Activated T-cell treated with anti-CD3 and anti-CD28 coated beads for 4 hours (primary cell): Measurements from ENCODE around the gene FOXJ1.

Experiments
- DNase-seq: peaks from one replicate; pipeline ENCODE4 v3.0.0-alpha.2; 2020

FOXJ1 gene

DNA sequence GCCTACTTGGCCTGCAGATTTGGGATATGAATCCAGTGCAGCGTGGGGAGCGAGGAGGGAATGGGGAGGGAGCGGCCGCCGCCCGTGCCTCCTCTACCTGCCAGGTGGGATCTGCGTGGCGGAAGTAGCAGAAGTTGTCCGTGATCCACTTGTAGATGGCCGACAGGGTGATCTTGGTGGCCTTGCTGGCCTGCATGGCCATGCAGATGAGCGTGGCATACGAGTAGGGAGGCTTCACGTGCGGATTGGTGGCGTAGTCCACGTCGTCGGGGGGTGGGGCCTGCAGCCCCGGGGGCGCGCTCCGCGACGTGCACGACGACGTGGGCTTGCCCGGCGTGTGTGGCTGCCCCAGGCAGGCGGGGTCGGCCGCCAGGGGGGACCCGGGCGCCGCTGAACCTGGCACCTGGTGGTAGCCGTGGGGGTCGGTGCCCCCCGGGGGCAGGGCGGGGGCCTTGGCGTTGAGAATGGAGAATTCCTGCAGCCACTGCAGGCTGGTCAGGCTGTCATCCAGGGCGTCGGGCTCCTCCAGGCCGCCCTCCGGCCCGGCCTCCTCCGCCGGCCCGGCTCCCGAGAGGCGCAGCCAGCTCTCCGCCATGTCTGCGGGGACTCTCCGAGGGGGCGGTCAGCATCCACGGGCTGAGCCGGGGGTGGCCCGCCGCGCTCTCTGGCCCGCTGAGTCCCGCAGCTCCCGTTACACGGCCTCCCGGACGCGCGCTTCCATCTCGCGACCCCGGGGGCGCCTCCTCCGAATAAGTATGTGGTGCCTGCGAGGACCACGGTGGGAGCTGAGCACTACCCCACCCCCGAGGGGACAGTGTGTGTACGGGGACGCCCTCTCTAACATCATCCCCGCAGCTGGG lies 1.0 kb downstream of the FOXJ1 start:
- DNase-seq: no peak

DNA sequence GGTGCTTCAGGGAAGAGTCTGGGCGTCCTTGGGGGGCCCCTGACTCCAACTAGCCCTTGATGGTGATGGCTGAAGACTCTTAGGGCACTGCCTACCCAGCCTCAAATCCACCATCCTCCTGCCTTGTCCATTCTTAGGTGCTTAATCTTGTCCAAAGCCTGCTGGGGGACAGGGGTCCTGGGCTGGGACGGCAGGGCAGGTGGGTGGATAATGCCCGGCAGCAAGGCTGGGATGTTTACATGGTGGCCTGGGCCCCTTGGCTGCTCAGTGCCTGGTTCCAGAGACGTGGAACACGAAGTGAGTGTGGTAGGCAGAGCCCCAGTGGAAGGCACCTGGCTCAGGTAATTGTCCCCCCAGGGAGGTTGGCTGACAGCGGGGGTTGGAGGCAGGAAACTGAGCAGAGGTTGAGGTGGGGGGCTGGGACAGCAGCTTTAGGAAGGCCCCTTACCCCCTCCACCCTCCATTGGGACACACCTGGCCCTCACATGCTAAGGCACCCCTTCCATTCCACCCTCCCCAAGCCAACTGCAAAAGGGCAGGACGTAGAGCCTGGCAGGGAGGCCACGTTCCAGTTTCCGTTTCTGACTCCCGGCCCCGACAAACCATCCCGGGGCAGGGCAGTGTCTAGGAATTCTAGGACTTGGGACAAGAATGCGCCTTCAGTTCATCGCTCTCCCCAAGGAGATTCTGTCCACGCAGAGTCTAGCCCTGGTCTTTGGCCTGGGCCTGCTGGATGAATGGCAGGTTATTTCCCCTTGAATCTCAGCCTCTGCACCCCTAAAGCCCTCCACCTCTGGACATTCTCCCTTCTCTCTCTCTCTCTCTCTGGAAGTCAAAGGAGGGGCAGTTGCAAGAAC lies 1.9 kb downstream of the FOXJ1 start:
- no peak for DNase-seq

DNA sequence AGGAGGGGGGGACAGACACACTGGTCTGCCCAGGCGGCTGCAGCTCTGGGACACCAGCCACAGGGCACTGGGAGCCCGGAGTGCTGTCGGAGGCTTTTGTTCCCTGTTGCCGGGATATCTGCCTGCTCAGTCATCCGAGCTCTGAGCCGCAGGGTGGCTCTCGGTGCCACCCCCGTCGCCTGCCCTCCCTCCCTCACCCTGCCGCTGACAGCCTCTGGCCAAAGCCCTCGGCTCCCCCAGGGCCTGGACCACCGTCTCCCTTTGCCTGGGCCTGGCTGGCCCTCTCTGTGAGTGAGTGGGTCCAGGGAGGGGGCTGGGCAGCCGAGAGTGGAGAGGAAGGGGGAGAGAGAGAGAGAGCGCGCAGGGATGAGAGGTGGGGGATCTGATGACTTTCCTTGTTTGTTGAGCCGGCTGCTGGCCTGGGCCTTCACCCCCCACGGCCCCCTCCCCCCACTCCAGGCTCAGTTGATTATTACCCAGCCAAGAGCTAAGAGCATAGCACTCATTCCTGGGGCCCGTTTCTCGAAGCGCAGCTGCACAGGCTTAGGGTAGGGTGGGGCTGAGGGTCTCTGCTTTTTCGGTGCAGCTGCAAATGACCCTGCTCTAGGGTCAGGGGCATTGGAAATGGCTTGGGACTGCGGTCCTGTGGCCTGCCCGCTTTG lies 2.7 kb downstream of the FOXJ1 start:
- no peak for DNase-seq

DNA sequence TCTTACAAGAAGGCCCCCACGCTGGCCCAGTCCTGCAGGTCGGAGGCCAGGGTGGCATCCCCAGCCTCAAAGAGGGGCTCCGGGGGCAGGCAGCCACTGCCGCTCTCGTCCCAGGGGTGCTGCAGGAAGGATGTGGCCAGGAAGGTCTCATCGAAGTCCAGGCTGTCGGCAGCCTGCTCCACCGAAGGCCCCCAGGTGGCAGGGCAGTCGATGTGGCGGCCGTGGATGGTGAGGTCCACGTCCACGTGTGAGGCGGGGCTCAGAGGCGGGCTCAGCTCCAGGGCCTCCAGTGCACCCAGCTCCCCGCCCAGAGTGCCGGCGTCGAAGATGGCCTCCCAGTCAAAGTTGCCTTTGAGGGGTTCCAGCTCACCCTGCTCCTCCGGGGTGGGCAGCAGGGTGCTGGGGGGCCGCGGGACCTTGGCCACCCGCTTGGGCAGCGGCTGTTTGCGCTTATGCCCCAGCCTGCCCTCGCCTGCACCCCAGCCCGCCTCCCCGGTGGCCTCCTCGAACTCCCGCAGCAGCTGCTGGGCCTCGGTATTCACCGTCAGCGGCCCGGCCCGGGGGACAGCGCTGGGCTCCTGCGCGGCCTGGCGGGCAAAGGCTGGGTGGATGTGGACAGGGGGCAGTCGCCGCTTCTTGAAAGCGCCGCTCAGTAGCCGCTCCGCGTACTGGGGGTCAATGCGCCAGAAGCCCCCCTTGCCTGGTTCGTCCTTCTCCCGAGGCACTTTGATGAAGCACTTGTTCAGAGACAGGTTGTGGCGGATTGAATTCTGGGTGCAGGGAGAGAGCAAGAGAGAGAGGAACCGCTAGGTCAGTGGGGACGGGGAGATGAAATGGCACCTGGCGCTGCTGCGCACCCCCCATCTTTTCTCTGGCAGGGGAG lies 3.5 kb downstream of the FOXJ1 start:
- DNase-seq: no peak

DNA sequence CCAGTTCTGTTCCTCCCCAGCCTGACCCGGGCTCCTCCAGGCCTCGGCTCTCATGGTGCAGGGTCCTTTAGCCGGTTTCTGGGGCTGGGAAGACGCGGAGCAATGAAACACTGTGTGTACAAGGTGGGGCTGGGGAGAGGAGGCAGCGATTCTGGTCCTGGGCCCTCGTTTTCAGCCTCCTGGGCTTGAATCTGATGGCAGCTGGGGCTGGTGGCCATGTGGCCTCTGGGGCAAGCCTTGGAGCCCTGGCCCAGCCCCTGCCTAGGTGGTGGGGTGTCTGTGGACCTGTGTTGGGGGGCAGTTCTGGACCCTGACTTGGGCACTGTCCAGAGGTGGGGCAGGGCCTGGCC lies 4.1 kb downstream of the FOXJ1 start:
- DNase-seq: no peak

DNA sequence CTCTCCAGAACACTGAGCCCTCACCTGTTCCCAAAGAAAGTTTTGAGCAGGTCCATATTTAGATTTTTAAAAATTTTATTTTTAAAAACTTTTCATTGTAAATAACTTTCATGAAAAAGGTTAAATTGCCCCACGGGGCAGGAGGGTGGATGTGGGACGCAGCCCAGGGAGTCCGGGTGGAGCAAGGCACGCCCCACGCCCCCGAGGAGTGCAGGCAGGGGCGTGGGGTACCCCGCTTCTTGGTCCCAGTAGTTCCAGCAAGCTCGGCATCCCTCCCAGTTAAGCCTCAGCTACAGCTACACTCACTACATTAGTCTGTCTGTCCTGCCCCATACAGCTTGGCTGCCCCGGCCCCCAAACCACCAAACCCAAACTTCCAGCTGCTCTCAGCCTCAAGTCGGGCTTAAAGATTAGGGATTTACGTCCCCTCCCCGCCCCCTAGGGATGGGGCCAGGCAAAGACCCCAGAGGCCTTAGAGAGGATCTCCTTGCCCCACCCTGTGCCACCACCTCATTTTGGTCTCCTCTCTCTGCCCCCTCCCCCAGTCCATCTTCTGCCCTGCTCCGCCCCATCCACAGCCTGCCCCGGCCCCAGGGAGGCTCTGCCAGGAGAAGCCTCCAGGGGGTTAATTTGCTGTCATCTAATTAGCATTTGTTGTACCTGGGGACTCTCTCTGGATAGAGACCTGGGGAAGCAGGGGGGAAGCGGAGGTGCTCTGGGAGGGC lies 4.6 kb downstream of the FOXJ1 start:
- no peak for DNase-seq

DNA sequence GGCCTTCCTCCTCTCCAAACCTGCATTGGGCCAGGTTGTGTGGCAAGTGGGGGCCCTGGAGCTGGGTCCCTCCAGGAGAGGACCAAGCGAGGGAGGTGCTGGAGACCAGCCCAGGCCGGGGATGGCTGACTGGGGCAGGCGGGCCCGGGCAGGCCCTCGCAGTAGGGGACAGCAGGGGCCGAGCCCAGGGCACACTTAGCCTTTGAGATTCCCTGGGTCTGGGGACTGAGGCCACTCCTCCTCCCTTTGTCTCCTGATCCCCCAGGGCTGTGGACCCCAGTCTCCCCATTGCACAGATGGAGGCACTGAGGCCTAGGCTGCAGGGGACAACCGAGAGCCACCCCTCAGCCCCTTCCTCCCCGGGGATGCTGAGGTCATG lies 5.2 kb downstream of the FOXJ1 start:
- no peak for DNase-seq

DNA sequence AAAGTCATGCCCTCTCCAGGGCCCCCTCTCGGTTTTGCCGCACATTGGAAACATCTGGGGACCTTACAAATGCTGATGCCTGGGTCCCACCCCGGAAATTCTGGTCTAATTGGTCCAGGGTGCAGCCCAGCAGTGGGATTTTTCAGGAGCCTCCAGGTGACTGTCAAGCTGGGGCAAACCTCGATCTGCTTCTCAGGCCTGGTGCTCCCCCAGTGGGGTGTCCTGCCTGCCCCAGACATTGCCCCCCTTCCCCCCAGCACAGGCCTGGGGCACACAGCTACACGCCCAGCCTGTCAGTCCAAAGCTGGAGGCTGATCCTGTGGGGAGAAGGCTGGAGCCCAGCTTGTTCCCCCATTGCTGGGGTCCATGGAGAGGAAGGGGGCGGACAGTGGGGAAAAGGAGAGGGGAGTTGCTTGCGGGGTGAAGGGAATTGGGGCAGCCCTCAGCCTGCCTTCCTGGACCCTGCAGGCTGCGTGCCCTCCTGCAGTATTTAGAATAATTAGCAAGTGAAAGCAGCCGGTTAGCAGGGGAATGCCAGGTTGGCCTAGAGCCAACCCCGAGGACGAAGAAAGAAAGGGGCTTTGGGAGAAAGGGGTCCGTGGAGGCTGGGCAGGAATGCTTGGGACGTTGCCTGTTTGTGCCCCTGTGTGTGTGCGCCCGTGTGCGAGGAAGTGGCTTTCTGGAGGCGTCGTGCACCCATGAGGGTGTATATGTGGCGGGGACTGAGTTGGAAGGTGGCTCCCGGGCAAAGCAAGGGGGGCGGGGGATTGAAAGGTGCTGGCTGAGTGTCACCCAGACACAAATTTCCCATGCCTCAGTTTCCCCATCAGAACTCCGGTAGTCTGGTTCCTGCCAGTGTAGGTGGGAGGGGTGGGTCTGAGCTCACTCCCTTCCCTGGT lies 5.9 kb downstream of the FOXJ1 start:
- no peak for DNase-seq

DNA sequence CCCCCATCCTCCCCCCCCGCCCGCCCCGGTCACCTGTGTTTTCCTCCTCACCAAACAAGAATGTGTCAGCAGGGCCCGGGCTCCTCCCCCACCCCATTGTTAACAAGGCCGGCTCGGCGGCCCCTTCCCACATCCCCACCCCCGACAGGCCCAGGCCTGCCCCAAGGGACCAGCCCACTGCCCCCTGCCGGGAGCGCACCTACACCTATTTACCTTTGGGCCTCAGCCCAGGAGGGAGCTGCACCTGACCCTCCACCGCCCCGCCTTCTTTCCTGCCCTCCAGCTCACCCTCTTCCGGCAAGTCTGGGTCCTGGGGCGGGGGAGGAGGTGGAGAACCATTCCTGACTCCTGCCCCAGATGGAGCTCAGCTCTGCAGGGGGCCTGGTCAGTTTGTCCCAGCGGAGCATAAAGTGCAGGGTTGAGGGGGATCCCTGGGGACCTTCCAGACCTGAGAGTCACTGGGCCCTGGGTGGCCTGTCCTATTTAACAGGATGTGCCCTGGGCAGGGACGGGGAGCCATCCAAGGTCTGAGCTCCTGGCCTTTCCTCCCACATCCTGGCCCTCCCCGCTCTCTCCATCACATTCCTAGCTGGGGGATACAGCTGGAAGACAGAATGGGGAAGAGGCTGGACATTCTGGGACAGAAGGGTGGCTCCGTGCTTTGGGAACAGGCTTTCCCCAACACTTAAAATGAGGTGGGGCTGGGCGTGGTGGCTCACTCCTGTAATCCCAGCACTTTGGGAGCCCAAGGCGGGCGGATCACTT lies 8.3 kb downstream of the FOXJ1 start:
- no peak for DNase-seq

DNA sequence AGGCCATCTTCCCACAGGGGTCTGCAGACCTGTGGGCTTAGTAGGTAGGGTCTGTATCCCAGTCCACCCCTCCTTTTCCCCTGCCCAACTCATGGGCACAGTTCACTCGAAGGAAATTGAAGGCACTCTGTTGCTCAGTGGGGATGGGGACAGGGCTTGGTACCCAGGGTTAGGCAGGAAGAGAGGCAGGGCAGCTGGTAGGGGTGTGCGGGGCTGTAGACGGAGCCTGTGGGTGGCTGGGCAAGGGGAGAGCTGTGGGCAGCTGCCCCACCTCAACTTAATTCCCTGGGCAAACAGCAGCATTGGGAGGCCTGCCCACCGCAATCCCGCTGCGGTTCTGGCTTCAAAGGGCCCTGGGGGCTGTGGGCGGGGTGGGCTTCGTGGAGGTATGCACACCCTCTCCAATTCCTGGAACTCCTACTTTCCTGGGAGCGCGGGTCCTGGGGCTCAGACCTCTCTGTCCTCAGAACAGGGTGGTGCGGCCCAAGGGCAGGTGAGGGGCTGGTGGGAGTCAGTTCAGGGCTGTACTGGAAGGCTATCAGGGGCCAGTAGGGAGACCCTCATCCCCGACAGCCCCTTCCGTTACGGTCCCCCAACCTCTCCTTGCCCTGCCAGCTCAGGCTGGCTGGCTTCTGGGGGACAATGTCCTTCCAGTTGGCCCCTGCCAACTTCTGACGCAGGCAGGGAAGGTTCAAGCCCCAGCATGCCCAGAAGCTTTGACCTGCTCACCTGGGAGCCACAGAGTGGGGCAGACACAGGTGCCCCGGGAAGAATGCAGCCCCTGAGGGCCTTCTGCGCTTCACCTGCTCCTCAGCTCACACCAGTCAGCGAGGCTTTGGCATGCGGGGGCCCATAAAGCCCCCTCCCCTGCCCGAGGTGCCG lies 9.1 kb downstream of the FOXJ1 start:
- no peak for DNase-seq

DNA sequence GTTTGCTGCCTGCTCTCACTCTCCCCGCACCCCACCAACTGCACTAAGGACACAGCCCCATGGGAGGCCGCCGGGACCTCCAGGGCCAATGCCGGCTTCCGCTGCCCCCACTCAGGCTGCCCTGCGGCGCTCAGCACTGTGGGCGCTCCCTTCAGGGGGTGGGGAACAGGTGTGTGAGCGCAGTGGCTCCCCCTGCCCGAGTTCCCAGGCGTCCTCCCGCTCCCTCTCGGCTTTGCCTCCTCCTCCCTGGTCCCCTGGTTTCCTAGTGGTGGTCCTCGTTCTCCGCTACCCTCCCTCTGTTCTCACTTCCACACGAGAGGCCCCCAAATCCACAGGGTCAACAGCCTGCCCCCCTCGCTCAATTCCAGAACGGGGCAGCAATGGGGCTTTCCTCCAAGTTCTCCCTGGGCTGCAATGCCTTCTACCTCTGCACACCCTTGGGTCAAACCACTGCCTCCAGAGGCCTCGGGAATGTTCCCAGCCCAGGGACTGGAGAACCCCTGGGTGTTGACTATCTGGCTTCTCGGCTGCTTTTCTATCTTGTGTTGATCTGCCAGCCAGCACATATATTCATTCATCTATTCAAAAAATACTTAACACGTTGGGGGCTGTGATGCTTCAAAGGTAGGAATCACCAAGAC lies 9.9 kb downstream of the FOXJ1 start:
- DNase-seq: no peak

DNA sequence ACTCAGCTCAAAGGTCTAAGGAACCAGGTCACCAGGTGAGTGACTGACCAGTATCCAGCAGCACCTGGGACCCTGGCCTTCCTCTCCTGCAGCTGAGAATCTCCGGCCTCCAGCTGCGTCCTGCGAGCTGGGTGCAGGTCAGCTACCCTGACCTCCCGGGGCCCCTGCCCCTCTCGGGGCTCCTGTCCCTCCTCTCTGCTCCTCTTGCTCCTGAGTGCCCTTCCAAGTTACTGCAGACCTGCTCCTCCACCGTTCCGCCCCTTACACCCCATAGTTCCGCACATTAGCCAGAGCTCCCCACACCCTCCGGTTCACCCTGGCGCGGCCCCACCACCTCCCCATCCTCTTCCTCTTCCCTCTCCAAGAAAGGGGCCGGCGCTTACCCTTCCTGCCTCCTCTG lies 10.6 kb downstream of the FOXJ1 start:
- no peak for DNase-seq

DNA sequence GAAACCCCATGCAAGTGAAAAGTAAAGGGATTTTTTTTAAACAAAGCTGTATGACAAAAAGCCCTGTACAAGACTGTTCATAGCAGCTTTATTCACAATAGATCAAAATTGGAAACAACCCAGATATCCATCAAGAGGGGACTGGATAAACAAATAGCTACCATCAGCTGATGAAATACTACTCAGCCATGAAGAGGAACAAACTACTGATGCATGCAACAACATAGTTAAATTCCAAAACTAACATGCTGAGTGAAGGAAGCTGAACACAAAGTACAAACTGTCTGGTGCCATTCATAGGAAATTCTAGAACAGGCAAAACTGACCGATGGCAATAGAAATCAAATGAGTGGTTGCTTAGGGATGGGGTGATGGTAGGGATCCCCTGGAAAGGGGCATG lies 15.1 kb downstream of the FOXJ1 start:
- no peak for DNase-seq

DNA sequence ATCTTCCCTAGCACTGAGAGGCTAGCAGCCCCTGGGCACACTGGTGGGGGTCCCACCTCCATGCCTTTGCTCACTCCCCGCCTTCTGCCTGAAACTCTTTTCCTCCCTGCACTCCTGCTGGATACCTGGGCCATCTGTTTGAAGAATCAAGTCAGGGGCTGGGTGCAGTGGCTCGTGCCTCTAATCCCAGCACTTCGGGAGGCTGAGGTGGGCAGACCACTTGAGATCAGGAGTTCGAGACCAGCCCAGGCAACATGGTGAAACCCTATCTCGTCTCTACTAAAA lies 15.7 kb downstream of the FOXJ1 start:
- DNase-seq: no peak

DNA sequence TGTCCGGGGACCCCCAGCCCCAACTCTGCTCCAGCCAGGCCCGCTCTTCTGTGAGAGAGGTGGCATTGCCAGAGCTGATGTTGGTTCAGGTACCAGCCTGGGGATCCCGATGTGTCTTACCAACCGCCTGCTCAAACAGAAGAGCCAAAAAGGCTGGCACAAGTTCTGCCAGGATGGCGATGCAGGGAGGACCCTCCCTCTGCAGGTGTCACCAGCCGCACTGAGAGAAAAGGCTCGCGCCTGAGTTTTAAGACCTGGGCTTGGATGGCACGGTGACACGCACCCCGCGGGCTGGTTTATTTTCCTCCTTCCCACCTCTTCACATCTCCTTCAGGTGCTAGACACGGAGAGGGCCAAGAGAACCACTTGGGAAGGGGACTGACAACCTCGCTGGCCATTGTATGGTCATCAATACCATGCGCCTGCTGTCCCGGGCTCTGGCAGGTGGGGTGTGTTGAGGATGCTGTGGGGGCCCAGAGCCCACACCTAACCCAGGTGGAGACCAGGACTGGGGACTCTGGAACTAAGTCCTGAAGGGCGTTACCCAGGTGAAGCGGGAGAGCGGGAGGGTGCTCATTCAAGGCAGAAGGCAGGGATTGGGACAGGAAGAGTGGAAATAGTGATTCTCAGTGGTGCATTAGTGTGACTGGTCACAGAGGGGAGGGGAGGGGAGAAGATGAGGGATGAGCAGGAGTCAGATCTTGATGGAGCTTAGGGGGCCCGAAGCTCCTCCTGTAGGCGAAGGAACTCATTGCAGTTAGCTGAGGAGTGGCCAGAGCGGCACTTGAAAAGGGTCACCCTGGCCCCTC lies 16.3 kb downstream of the FOXJ1 start:
- no peak for DNase-seq

DNA sequence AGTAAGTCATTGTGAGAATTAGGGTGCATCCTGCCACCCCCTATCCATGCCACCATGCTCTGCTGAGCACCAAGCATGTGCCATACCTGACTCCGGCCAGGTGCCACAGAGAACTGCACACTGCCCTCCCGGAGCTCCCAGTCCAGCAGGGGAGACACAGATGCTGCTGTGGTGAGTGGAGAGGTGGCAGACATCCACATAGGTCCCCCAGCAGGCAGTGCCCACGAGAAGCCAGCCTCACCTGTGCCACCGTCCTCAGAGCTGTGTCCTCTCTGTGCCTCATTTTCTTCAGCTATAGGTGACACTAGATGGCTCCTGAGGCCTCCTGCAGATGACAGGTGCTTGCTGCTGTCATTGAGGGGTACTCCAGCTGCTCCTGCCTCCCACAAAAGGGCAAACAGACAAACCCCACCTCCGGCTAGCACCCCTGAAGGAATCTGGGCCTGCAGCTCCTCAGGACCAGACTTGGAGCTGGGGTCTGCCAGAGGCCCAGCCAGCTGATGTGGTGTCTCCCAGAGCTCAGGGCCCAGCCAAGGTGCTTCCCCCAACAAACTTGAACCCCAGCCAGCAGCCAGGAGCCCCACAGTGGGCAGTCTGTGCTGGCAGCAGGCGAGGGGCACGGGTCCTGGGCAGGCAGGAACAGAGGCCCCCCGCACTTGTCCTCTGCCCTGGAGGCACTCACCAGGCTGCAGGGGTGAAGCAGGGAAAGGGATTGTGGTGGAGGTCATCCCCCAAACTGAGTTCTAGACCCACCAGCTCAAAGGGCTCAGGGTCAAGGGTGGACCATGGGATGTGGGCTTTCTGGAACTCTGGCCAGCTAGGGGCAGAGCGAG lies 17.1 kb downstream of the FOXJ1 start:
- no peak for DNase-seq

DNA sequence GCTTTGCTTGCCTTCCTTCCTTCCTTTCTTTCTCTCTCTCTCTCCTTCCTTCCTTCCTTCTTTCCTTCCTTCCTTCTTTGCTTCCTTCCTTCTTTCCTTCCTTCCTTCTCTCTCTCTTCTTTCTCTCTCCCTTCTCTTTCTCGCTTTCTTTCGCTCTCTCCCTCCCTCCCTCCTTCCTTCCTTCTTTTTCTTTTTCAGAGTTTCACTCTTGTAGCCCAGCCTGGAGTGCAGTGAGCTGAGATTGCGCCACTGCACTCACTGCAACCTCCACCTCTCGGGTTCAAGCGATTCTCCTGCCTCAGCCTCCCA lies 17.9 kb downstream of the FOXJ1 start:
- no peak for DNase-seq
